Measurements from ENCODE around the gene INSYN2B.

The INSYN2B gene

DNA sequence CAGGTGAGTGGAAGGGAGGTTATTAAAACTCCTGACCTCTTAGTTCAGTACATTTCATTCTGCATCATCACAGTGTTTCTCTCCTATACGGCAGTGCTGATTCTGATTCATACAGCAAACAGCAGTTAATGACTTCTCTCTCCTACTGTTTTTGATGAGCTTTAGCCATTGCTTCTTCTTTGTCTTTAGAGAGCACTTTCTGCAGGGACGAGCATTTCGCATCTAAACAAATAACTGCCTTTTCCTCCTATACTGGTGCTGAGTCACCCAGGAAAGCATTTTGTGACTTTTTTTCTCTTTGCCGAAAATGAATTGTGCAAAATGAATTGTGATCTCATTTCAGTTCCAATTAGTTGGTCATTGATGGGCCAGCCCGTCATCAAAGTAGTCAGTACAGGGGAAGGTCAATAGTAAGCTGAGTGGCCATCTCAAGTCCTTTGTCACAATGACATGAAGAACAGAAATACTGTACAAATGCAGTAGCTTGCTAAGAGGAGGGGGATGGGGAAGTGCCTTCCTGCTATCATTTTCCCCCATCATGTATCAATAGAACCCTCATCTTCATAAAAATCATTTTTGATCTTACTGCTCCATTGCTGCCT, 98.5 kb downstream of the INSYN2B start:
- DNase-seq = no peak

GRCh38 chr5:169880785-169881184, 99.5 kb downstream of the INSYN2B start:
- DNase-seq = no peak

GRCh38 chr5:169880012-169880663, 100.2 kb downstream of the INSYN2B start:
- no peak for DNase-seq

- DNase-seq = no peak
Observed at GRCh38 chr5:169876386-169876785, 103.9 kb downstream of the INSYN2B start.

DNA sequence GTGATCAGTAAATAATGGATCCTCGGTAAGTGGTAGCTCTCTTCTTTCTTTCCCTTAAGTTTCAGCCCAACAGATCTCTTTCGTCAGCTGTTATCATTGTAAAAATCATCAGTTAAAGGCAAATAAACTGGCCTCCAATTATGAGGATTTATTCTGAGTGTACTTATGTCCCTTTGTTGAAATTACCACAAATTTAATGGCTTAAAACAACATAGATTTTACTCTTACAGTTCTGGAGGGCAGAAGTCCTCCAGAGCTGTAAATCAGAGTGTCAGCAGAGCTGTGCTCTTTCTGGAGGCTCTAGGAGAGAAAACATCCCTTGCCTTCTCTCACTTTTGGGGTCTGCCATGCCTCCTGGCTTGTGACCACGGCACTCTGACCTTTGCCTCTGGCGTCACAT, 104.6 kb downstream of the INSYN2B start:
- no peak for DNase-seq

GRCh38 chr5:169875091-169875728, 105.1 kb downstream of the INSYN2B start:
- no peak for DNase-seq

DNA sequence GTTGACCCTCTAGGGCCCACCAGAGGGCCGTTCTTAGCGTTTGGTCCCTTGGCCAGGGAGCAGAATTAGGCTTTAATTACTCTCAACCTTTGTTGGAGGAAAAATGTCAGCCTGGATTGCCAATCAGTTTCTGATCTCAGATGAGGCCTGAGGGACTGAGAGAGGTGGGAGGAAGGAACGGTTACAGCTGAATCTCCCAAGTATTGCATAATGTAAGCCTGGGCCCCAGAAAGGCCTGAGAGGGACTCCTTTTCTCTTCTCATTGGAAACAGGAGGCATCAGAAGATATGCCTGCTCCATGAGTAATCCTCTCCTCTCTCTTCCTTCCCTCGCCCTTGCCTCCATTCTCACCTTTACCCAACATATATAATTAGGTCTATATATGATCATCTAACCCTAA, 105.7 kb downstream of the INSYN2B start:
- DNase-seq = no peak

- DNase-seq = no peak
Observed at GRCh38 chr5:169873642-169874041, 106.7 kb downstream of the INSYN2B start.

- DNase-seq = no peak
Observed at GRCh38 chr5:169871826-169872490, 108.3 kb downstream of the INSYN2B start.

DNA sequence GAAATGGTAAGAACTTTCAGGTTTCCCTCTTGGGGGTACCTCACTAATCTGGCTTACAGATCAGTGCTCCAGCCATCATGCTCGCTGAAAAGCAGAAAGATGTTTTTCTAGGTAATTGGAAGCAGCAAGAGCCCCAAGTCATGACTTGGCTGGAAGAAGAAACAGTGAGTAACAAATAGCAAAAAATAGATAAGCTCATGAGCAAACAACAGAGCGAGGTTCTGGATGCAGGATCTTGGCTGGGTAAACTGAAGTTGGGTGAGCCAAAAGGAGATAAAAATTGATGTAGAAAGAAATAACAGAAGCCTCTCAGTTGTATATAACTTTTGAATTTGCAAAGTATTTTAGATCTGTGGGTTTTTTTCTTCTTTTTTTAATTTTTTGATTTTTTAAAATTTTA, 110.1 kb downstream of the INSYN2B start:
- no peak for DNase-seq

DNA sequence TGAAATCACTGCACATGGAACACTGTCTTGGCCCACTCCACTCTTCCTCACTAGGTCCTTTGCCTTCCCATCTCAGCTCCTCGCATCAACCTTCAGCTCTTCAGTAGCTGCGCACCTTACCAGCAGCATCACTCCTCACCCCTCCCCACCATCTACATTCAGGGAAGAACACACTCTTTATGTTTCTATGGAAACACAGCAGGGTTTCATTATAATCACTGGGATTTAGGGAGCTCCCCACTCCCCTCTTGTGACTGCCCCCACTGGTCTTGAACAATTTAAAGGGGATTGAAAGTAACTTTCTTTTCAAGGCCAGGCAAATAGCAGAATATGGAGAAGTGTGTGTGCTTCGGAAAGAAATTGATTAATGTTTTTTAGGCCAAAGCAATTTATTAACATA, 111.2 kb downstream of the INSYN2B start:
- no peak for DNase-seq

DNA sequence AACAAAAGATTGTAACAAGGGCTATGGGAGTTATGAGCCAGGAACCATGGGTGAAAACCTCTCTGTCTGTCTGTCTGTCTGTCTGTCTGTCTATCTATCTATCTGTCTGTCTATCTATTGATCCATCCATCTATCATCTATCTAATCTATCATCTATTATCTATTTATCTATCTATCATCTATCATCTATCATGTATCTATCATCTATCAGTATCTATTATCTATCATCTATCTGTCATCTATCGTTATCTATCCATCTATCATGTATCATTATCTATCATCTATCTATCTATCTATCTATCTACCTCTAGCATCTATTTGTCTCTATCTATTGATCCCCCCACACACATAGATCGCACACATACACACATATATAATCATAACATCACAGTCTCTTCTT, 112.9 kb downstream of the INSYN2B start:
- DNase-seq = no peak

GRCh38 chr5:169864483-169864882, 115.8 kb downstream of the INSYN2B start:
- DNase-seq = no peak

DNA sequence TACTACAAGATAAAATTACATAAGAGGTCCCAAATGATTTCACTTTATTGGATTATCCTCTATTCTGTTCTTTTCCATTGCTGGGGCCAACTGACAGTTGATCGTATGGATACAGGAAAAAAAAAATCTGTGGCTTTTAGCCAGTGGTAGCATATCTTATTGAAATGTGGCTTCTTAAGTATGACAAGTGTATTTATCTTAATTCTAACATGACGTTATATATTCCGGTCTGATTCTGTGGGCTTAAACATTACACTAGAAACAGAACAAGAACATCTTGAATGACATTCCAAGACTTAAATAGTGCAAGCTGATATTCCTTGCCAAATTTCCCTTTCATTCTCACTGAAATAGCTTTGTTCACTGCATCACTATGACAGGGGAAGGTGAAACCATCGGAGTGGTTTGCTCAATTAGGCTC, 117.9 kb downstream of the INSYN2B start:
- no peak for DNase-seq

DNA sequence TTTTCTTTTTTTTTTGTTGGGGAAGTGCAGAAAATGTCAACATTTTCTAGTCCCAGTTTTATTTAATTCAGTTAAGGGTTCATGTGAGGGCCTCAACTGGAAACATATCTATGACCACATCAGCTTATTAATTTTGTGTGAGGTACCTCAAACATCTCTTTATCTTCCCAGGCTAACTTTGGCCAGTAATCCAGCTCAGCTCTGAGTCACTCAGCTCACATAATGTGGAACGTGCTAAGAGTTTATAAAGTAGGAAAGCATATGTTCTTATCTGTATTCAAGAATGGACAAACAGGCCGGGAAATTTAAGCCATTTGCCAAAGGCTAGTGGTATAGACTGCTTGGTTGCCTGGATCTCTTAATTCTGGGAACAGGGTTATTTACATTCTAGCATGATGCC, 118.4 kb downstream of the INSYN2B start:
- DNase-seq = no peak

DNA sequence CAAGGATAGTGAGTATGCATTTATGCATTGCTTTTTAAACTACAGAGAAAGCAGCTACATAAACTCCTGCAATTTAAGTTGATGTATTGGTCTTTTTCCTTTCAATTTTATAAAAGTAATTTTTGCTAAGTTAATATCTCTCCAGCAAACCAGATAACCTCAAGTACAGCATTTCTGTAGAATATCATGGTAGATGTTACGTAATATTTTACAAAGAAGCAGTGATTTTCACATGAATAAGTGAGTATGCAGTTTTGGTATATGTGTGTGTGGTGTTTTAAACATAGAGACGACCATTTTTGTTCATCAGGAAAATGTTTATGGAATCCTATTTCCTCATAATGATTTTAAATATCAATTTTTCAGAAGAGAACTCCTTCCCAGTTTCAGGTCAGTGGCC, 118.9 kb downstream of the INSYN2B start:
- DNase-seq = no peak

GRCh38 chr5:169860585-169860984, 119.7 kb downstream of the INSYN2B start:
- DNase-seq = no peak

GRCh38 chr5:169856571-169856970, 123.7 kb downstream of the INSYN2B start:
- no peak for DNase-seq

DNA sequence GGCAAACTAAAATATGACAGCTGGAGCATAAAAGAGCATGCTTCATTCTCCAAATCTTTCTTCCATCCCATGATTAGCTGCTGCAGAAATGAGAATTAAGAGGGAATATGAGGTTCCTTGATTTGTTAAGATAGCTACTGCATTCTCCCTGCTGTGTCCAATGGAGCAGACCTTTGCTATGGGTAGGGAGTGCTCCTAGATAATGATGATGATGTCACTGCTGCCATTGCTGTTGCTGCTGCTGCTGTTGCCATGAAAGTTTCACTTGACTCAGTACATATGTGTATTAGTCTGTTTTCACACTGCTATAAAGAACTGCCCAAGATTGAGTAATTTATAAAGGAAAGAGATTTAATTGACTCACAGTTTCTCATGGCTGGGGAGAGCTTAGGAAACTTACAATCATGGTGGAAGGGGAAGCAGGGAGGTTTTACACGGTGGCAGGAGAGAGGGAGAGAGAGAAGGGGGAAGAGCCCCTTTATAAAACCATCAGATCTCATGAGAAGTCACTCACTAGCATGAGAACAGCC, 128.9 kb downstream of the INSYN2B start:
- no peak for DNase-seq

DNA sequence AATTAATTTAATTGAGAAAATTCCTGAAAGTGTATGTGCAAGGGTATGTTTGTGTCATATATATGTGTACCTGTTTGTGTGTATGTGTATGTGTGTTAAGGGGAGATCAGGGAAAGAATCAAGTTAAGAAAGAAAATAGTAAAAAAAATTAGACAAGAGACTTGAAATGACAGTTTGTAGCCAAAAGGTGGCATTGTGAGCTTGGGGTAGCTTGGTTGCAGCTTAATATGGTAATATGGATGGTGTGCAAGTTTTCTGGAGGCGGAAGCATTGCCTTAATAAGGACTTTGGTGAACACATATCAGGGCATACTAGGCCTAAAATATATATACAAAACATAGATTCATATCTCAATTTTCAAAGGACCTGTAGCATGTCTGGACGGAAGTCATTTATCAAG, 129.9 kb downstream of the INSYN2B start:
- DNase-seq = no peak

DNA sequence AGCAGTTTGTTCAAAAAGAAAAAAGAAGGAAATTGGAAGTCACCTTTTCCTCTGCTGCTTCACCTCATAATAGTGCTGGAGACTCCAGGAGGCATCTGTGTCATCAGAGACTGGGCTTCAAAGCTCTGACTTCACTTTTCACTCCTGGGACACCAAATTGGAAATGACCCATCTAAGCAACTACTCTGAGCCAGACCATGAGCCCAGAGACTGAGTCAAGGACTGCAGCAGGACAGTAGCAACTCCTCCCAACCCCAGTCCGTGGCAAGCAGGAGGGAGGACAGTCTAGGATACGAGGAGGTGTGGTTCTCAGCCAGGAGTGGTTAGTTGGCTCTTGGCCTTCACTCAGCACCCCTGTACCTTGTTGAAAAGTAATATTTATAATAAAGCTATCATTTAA, 131.5 kb downstream of the INSYN2B start:
- no peak for DNase-seq

DNA sequence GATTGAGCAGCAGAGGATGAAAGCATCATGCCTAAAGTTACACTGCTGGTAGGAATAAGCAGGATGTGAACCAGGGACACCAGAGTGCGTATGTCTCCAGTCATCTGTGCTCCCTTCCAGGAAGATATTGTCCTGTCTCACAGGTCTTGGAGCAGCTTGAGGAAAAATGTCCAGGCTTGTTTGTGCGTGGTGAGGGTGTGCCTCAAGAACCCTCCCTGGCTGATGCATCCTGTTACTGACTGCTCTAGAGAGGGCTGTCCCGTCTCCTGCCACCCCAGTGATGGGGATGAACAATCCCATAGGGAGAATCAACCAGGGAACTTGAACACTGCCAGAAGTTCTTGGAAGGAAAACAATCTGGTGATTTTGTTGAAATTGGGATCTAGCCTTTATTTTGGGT, 132.0 kb downstream of the INSYN2B start:
- DNase-seq = no peak

GRCh38 chr5:169847519-169847918, 132.8 kb downstream of the INSYN2B start:
- DNase-seq = no peak

GRCh38 chr5:169842699-169843098, 137.6 kb downstream of the INSYN2B start:
- DNase-seq = no peak

Data from stimulated activated CD4-positive, alpha-beta T cell treated with anti-CD3 and anti-CD28 coated beads, Interleukin-4, amount 100 ng/mL, for 4 hours (primary cell).